Neuronal stem cell (in vitro differentiated cells): Measurements from ENCODE around the gene CFAP65. TPM values are rescaled to one million over a fixed set of nuclear protein-coding genes. Genes with fewer than 3 reads are reported as not detected.
A peak's percentile ranks its signal among the peaks of the same experiment; 100 is the strongest.

Experiments used
- DNase-seq: peaks from one replicate; pipeline ENCODE4 v3.0.0-alpha.2; 2013; ENCODE audit warnings: low spot score
- H2AFZ ChIP-seq: one replicate; pipeline ENCODE4 v1.6.1; 2013; ENCODE audit warnings: mild to moderate bottlenecking, low read length, inconsistent platforms
- H2AK5ac ChIP-seq: 2 replicates; pipeline ENCODE4 v1.6.1; 2013; ENCODE audit warnings: low read depth, mild to moderate bottlenecking, inconsistent platforms, low read length, moderate library complexity, mixed read lengths
- H2BK120ac ChIP-seq: 2 replicates; pipeline ENCODE4 v1.6.1; 2013; ENCODE audit warnings: low read depth, mild to moderate bottlenecking, inconsistent platforms, low read length, moderate library complexity, mixed read lengths
- H2BK12ac ChIP-seq: one replicate; pipeline ENCODE4 v1.6.1; 2013; ENCODE audit warnings: low read length, inconsistent platforms
- H2BK15ac ChIP-seq: 2 replicates; pipeline ENCODE4 v1.6.1; 2013; ENCODE audit warnings: mild to moderate bottlenecking, low read length, inconsistent platforms, mixed read lengths
- H2BK5ac ChIP-seq: one replicate; pipeline ENCODE4 v1.6.1; 2013; ENCODE audit warnings: inconsistent platforms, mild to moderate bottlenecking, low read length, moderate library complexity
- H3K14ac ChIP-seq: one replicate; pipeline ENCODE4 v1.6.1; 2013; ENCODE audit warnings: low read length, inconsistent platforms
- H3K18ac ChIP-seq: 2 replicates; pipeline ENCODE4 v1.6.1; 2013; ENCODE audit warnings: low read length, inconsistent platforms
- H3K23ac ChIP-seq: 2 replicates; pipeline ENCODE4 v1.6.1; 2013; ENCODE audit warnings: low read depth, mild to moderate bottlenecking, mixed read lengths, low read length, inconsistent platforms; ENCODE audit not compliant: poor library complexity
- H3K27ac ChIP-seq: replicated peaks from 3 replicates; pipeline ENCODE4 v1.5.1; 2013; ENCODE audit warnings: low read length, inconsistent platforms
- H3K27me3 ChIP-seq, 3 experiments: 2 replicates each; pipeline ENCODE4 v1.6.1; 2013; ENCODE audit warnings: low read length in 3 of 3, mild to moderate bottlenecking in 2 of 3, inconsistent platforms in 1 of 3, low read depth in 1 of 3, mixed read lengths in 1 of 3, moderate library complexity in 1 of 3; ENCODE audit not compliant: control insufficient read depth in 3 of 3, insufficient read depth in 3 of 3
- H3K36me3 ChIP-seq, 2 donors: replicated peaks in 1 of 2; 2 replicates each; pipeline ENCODE4 v1.6.1; 2013; ENCODE audit warnings: low read length in 2 of 2; ENCODE audit not compliant: control insufficient read depth in 2 of 2, insufficient read depth in 2 of 2
- H3K4ac ChIP-seq: 2 replicates; pipeline ENCODE4 v1.6.1; 2013; ENCODE audit warnings: inconsistent platforms, mild to moderate bottlenecking, low read length, moderate library complexity
- H3K4me1 ChIP-seq, 2 donors: 1 replicate in 1 of 2; 2 replicates in 1 of 2; pipeline ENCODE4 v1.6.1; 2013; ENCODE audit warnings: low read length in 2 of 2, low read depth in 1 of 2; ENCODE audit not compliant: control insufficient read depth in 2 of 2, insufficient read depth in 1 of 2
- H3K4me2 ChIP-seq: one replicate; pipeline ENCODE4 v1.6.1; 2013; ENCODE audit warnings: mild to moderate bottlenecking, low read length, inconsistent platforms; ENCODE audit not compliant: insufficient read depth, poor library complexity, severe bottlenecking
- H3K4me3 ChIP-seq, 2 donors: 2 replicates each; pipeline ENCODE4 v1.5.1; 2013; ENCODE audit warnings: low read length in 2 of 2, mild to moderate bottlenecking in 2 of 2, inconsistent platforms in 1 of 2, moderate library complexity in 1 of 2
- H3K79me1 ChIP-seq: one replicate; pipeline ENCODE4 v1.6.1; 2013; ENCODE audit warnings: low read depth, mild to moderate bottlenecking, inconsistent platforms, low read length, moderate library complexity
- H3K9ac ChIP-seq: one replicate; pipeline ENCODE4 v1.6.1; 2013; ENCODE audit warnings: mild to moderate bottlenecking, low read depth, low read length, inconsistent platforms; ENCODE audit not compliant: poor library complexity
- H3K9me3 ChIP-seq, 2 donors: replicated peaks in 1 of 2; 2 replicates each; pipeline versions ENCODE3 to v1.6.1; 2013; ENCODE audit warnings: low read length in 2 of 2, mild to moderate bottlenecking in 2 of 2, inconsistent platforms in 1 of 2, low read depth in 1 of 2, mixed read lengths in 1 of 2, moderate library complexity in 1 of 2; ENCODE audit not compliant: control insufficient read depth in 2 of 2, insufficient read depth in 1 of 2
- H4K8ac ChIP-seq: one replicate; pipeline ENCODE4 v1.6.1; 2013; ENCODE audit warnings: low read depth, mild to moderate bottlenecking, inconsistent platforms, low read length, moderate library complexity
- H4K91ac ChIP-seq: one replicate; pipeline ENCODE4 v1.6.1; 2013; ENCODE audit warnings: low read length, low read depth, mild to moderate bottlenecking, inconsistent platforms; ENCODE audit not compliant: poor library complexity
- WGBS, 2 donors: extraction: QIAGEN DNeasy Blood & Tissue Kit; methylation state at CpG; one replicate each; pipeline ENCODE4 v1.1.7; 2013; ENCODE audit warnings: missing lambda C conversion rate in 2 of 2, mixed read lengths in 1 of 2; ENCODE audit not compliant: insufficient read length in 2 of 2, insufficient replicate concordance in 1 of 2; ENCODE audit errors: extremely low coverage in 2 of 2; 5-methylcytosine and 5-hydroxymethylcytosine counted together
- polyA plus RNA-seq, 2 experiments: library from polyadenylated mRNA; stranded (reverse); fragments of 200-250 nt; gene quantifications; one replicate each; pipeline ENCODE4 v1.2.3, GENCODE V29; 2013

Gene CFAP65, protein sequence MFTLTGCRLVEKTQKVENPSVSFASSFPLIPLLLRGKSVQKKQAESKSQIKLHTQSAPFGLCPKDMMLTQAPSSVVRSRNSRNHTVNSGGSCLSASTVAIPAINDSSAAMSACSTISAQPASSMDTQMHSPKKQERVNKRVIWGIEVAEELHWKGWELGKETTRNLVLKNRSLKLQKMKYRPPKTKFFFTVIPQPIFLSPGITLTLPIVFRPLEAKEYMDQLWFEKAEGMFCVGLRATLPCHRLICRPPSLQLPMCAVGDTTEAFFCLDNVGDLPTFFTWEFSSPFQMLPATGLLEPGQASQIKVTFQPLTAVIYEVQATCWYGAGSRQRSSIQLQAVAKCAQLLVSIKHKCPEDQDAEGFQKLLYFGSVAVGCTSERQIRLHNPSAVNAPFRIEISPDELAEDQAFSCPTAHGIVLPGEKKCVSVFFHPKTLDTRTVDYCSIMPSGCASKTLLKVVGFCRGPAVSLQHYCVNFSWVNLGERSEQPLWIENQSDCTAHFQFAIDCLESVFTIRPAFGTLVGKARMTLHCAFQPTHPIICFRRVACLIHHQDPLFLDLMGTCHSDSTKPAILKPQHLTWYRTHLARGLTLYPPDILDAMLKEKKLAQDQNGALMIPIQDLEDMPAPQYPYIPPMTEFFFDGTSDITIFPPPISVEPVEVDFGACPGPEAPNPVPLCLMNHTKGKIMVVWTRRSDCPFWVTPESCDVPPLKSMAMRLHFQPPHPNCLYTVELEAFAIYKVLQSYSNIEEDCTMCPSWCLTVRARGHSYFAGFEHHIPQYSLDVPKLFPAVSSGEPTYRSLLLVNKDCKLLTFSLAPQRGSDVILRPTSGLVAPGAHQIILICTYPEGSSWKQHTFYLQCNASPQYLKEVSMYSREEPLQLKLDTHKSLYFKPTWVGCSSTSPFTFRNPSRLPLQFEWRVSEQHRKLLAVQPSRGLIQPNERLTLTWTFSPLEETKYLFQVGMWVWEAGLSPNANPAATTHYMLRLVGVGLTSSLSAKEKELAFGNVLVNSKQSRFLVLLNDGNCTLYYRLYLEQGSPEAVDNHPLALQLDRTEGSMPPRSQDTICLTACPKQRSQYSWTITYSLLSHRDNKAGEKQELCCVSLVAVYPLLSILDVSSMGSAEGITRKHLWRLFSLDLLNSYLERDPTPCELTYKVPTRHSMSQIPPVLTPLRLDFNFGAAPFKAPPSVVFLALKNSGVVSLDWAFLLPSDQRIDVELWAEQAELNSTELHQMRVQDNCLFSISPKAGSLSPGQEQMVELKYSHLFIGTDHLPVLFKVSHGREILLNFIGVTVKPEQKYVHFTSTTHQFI (N-terminal part only)
- 0.26 TPM for polyA plus RNA-seq (2013, experiment 1 of 2)
- 0.26 TPM for polyA plus RNA-seq (2013, experiment 2 of 2)

DNA sequence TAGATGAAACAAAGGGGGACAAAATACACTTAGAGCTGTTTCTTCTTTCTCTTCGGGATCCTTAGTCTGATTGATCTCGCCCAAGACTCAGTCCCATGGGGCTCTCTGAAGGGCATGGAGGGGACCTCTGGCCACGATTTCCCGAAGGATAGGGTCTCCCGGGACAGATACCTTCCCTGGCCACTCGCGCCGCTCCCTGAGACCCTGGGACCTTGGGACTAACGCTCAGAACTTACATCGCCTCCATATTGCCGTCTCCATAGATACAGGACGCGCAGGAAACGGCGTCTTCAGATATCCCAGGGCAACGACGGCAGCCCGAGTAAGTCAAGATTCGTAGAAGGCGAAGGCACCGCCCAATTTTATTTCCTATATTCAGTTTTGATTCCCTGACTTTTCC is at the start of gene CFAP65:
Gene CFAP65, minus strand, starts transcription at position 265 of the 400 bp plus-strand sequence. CDS start 2,468 bp downstream, outside the sequence.
- no peaks in the 10 kb centered on the region for H3K79me1 ChIP-seq
- H2BK5ac ChIP-seq, result no peak within 1 kb of the TSS
- peak within 1 kb of the TSS; percentile 96 for H2AFZ ChIP-seq
- WGBS, 2 donors, result no CpG with 5 or more reads among the region's 21 CpGs
- H3K9ac ChIP-seq, result no peak within 1 kb of the TSS
- H3K4ac ChIP-seq, result no peak within 1 kb of the TSS
- H3K23ac ChIP-seq, result no peak within 1 kb of the TSS
- H3K14ac ChIP-seq, result no peak within 1 kb of the TSS
- H2AK5ac ChIP-seq, result no peak within 1 kb of the TSS
- no peak within 1 kb of the TSS for H2BK15ac ChIP-seq
- peaks cover 0 to 17% (median 16%) of the 10 kb centered on the region in 3 experiments for H3K27me3 ChIP-seq
- no peak within 1 kb of the TSS for H2BK120ac ChIP-seq
- no peak within 1 kb of the TSS for H3K18ac ChIP-seq
- H3K4me3 ChIP-seq, result peak within 1 kb of the TSS; percentile 54 to 72
- H3K4me1 ChIP-seq, result peaks cover 0 to 3% of the 10 kb centered on the region in 2 donors
- H3K36me3 ChIP-seq, result no peaks in the 10 kb centered on the region
- peak within 1 kb of the TSS; percentile 61 for H3K4me2 ChIP-seq
- no peak within 1 kb of the TSS for H4K91ac ChIP-seq
- no peaks in the 10 kb centered on the region for H3K9me3 ChIP-seq
- H2BK12ac ChIP-seq, result no peak within 1 kb of the TSS
- no peak within 1 kb of the TSS for H3K27ac ChIP-seq
- no peak within 1 kb of the TSS for H4K8ac ChIP-seq
- peak; percentile 42 for DNase-seq

DNA sequence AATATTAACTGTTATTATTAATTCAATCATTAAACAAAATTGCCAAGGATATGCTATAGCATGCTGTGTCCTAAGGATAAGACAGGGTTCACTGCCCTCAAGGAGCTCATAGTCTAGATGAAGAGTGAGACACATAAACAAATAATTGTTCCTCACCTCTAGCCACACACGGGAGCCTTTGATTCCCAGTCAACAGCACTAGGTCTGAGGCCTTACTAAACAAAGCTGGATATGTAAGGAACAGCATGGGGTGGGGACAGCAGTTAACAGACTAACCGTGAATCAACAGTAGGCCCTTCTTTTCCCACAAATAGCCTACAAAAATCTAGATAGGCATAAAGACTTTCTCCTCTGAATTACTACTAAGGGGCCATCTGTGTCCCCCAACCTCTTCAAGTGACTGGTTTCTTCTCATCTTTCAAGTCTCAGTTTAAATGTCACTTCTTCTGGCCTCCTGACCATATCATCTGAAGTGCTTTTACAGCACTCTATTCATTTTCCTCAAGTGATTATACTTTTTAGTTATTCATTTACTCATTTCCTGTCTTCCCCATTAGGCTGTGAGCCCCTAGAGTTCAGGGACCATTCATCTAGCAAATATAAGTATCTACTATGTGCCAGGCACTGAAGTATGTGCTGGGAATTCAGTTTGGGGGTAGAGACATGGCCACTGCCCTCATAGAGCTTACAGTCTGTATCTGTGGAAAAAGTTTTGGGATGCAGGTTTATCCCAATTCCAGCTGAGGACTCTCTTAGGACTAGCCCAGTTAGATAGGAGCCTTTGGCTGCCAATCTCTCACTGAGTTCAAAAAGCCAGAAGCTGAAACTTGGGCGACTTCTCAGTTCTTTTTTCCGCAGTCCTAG is 49.4 kb upstream of the CFAP65 start:
- H2BK12ac ChIP-seq, result no peak overlapping the region
- H3K79me1 ChIP-seq, result no peaks in the 10 kb centered on the region
- no peak overlapping the region for H3K4me3 ChIP-seq
- no peak overlapping the region for H2BK120ac ChIP-seq
- H2BK15ac ChIP-seq, result no peak overlapping the region
- DNase-seq, result no peak
- H3K4me1 ChIP-seq, result peaks cover 0 to 10% of the 10 kb centered on the region in 2 donors
- H2AFZ ChIP-seq, result no peak overlapping the region
- no peak overlapping the region for H2BK5ac ChIP-seq
- H3K27ac ChIP-seq, result no peak overlapping the region
- no peak overlapping the region for H4K91ac ChIP-seq
- WGBS, 2 donors, result no CpG with 5 or more reads among the region's 4 CpGs
- H3K4ac ChIP-seq, result no peak overlapping the region
- H3K27me3 ChIP-seq, result no peaks in the 10 kb centered on the region
- no peak overlapping the region for H3K4me2 ChIP-seq
- no peak overlapping the region for H3K14ac ChIP-seq
- H2AK5ac ChIP-seq, result no peak overlapping the region
- H3K23ac ChIP-seq, result no peak overlapping the region
- no peak overlapping the region for H3K18ac ChIP-seq
- H3K36me3 ChIP-seq, result no peaks in the 10 kb centered on the region
- H3K9me3 ChIP-seq, result no peaks in the 10 kb centered on the region
- H3K9ac ChIP-seq, result no peak overlapping the region
- no peak overlapping the region for H4K8ac ChIP-seq

DNA sequence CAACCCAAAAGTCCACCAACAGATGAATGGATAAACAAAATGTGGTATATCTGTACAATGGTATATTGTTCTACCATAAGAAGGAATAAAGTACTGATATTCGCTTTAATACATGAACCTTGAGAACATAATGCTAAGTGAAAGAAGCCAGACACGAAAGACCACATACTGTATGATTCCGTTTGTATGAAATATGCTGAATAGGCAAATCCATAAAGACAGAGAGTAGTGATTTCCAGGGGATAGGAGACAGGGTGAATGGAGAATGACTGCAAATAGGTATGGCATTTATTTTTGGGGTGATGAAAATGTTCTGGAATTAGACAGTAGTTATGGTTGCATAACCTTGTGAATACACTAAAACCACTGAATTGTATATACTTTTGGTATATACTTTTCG is 48.0 kb upstream of the CFAP65 start:
- no peak overlapping the region for H2AFZ ChIP-seq
- no CpG with 5 or more reads among the region's 4 CpGs for WGBS, 2 donors

More for the DNA sequence above, 48.0 kb upstream of the CFAP65 start:
- no peaks in the 10 kb centered on the region for H3K36me3 ChIP-seq
- H3K18ac ChIP-seq, result no peak overlapping the region
- no peaks in the 10 kb centered on the region for H3K79me1 ChIP-seq
- H2BK120ac ChIP-seq, result no peak overlapping the region
- H3K27ac ChIP-seq, result no peak overlapping the region
- H3K9me3 ChIP-seq, result no peaks in the 10 kb centered on the region
- H3K4ac ChIP-seq, result no peak overlapping the region
- no peaks in the 10 kb centered on the region for H3K27me3 ChIP-seq
- no peak overlapping the region for H4K91ac ChIP-seq
- no peak overlapping the region for H3K9ac ChIP-seq
- no peak overlapping the region for H2AK5ac ChIP-seq
- no peak overlapping the region for H2BK5ac ChIP-seq
- H3K23ac ChIP-seq, result no peak overlapping the region
- H4K8ac ChIP-seq, result no peak overlapping the region
- no peak for DNase-seq
- no peak overlapping the region for H3K4me2 ChIP-seq
- no peak overlapping the region for H3K4me3 ChIP-seq
- no peak overlapping the region for H2BK12ac ChIP-seq
- H2BK15ac ChIP-seq, result no peak overlapping the region
- H3K14ac ChIP-seq, result no peak overlapping the region
- peaks cover 0 to 10% of the 10 kb centered on the region in 2 donors for H3K4me1 ChIP-seq
